Measurements from ENCODE around the gene POLR1A.

Gene POLR1A

GRCh38 chr2:86019121-86019520 lies 86.6 kb downstream of the POLR1A start:
- no peak for DNase-seq

GRCh38 chr2:86017901-86018896 lies 87.5 kb downstream of the POLR1A start:
- DNase-seq, result no peak

- DNase-seq, result no peak
These were observed 89.1 kb downstream of the POLR1A start for GRCh38 chr2:86016581-86016980.

- no peak for DNase-seq
These were observed 90.0 kb downstream of the POLR1A start for GRCh38 chr2:86015699-86016098.

GRCh38 chr2:86015006-86015405 lies 90.7 kb downstream of the POLR1A start:
- DNase-seq, result no peak

GRCh38 chr2:86014493-86014892 lies 91.2 kb downstream of the POLR1A start:
- DNase-seq, result no peak

- DNase-seq, result no peak
These were observed 93.5 kb downstream of the POLR1A start for GRCh38 chr2:86012007-86012712.

- DNase-seq, result no peak
These were observed 94.2 kb downstream of the POLR1A start for GRCh38 chr2:86011449-86011941.

GRCh38 chr2:86010083-86010482 lies 95.6 kb downstream of the POLR1A start:
- no peak for DNase-seq

GRCh38 chr2:86006524-86006923 lies 99.2 kb downstream of the POLR1A start:
- no peak for DNase-seq

GRCh38 chr2:86003967-86004366 lies 101.7 kb downstream of the POLR1A start:
- DNase-seq, result no peak

GRCh38 chr2:86003104-86003503 lies 102.6 kb downstream of the POLR1A start:
- DNase-seq, result no peak

GRCh38 chr2:86002375-86002774 lies 103.3 kb downstream of the POLR1A start:
- no peak for DNase-seq

GRCh38 chr2:86001326-86001725 lies 104.4 kb downstream of the POLR1A start:
- DNase-seq, result no peak

GRCh38 chr2:86000938-86001312 lies 104.8 kb downstream of the POLR1A start:
- DNase-seq, result no peak

- DNase-seq, result no peak
These were observed 105.4 kb downstream of the POLR1A start for GRCh38 chr2:86000131-86000937.

- no peak for DNase-seq
These were observed 106.4 kb downstream of the POLR1A start for GRCh38 chr2:85999061-85999831.

GRCh38 chr2:85998071-85998991 lies 107.4 kb downstream of the POLR1A start:
- no peak for DNase-seq

GRCh38 chr2:85997017-85997970 lies 108.4 kb downstream of the POLR1A start:
- DNase-seq, result no peak

- no peak for DNase-seq
These were observed 109.1 kb downstream of the POLR1A start for GRCh38 chr2:85996591-85996990.
